K562 (cell line): ENCODE results near the gene ADD1. TPM values are rescaled to one million over a fixed set of nuclear protein-coding genes. Genes with fewer than 3 reads are reported as not detected.

Experiments used
- CBFA2T3 ChIP-seq: fragments of 450-650 bp; IDR thresholded peaks from 2 replicates; pipeline ENCODE4 v1.6.1; 2017
- FIP1L1 ChIP-seq: fragments of 200-400 bp; formaldehyde crosslinking; IDR thresholded peaks from 2 replicates; pipeline ENCODE4 v1.6.1; 2018; ENCODE audit warnings: mild to moderate bottlenecking, low read depth, low read length; ENCODE audit not compliant: poor library complexity, severe bottlenecking
- FOXM1 ChIP-seq, 2 experiments: fragments of 450-650 bp in 1 of 2; sonication (generic) in 1 of 2; formaldehyde crosslinking in 1 of 2; IDR thresholded peaks; 2 replicates each; pipeline versions ENCODE4 v1.6.1 to v1.9.0; 2017 to 2022; ENCODE audit warnings: low read depth in 2 of 2, mild to moderate bottlenecking in 2 of 2, missing genetic modification reagents in 1 of 2, moderate library complexity in 1 of 2
- HLTF ChIP-seq: fragments of 450-650 bp; IDR thresholded peaks from 2 replicates; pipeline ENCODE4 v1.6.1; 2016
- JUNB ChIP-seq: fragments of 450-650 bp; formaldehyde crosslinking; conservative IDR thresholded peaks from 2 replicates; pipeline ENCODE4 v1.4.0; 2020; ENCODE audit warnings: mild to moderate bottlenecking
- KHSRP ChIP-seq: fragments of 450-650 bp; IDR thresholded peaks from 2 replicates; pipeline ENCODE4 v1.6.1; 2017
- MAFG ChIP-seq: fragments of 450-650 bp; conservative IDR thresholded peaks from 2 replicates; pipeline ENCODE4 v1.6.1; 2016; ENCODE audit warnings: missing genetic modification characterization, missing compliant biosample characterization
- MED1 ChIP-seq: sonication (generic); formaldehyde crosslinking; IDR thresholded peaks from 2 replicates; pipeline ENCODE4 v1.8.1; 2023; ENCODE audit warnings: missing genetic modification reagents, borderline replicate concordance
- MYNN ChIP-seq, 2 experiments: sonication (generic); formaldehyde crosslinking in 1 of 2; IDR thresholded peaks; 2 replicates each; pipeline versions ENCODE4 v1.5.0 to v1.6.1; 2016 to 2020; ENCODE audit warnings: antibody characterized with exemption in 1 of 2, missing genetic modification reagents in 1 of 2
- NR2C2 ChIP-seq, 2 experiments: fragments of 200-800 bp in 1 of 2; sonication (Bioruptor generic) in 1 of 2; sonication (generic) in 1 of 2; formaldehyde crosslinking in 1 of 2; IDR thresholded peaks; 2 replicates each; pipeline versions ENCODE4 v1.6.1 to v1.8.0; 2016 to 2022; ENCODE audit warnings: mild to moderate bottlenecking in 1 of 2, missing compliant biosample characterization in 1 of 2, missing genetic modification characterization in 1 of 2, missing genetic modification reagents in 1 of 2
- PHF20 ChIP-seq: fragments of 450-650 bp; IDR thresholded peaks from 2 replicates; pipeline ENCODE4 v1.6.1; 2018; ENCODE audit not compliant: partially characterized antibody
- SMAD1 ChIP-seq: fragments of 150-350 bp; IDR thresholded peaks from 2 replicates; pipeline ENCODE4 v1.6.1; 2014; ENCODE audit warnings: low read length, low read depth; ENCODE audit not compliant: partially characterized antibody
- U2AF1 ChIP-seq: fragments of 200-400 bp; formaldehyde crosslinking; optimal IDR thresholded peaks from 2 replicates; pipeline ENCODE3; 2017; ENCODE audit warnings: mild to moderate bottlenecking, low read depth, low read length, moderate library complexity
- ZBTB17 ChIP-seq: fragments of 450-650 bp; formaldehyde crosslinking; IDR thresholded peaks from 2 replicates; pipeline ENCODE4 v1.4.0; 2020; ENCODE audit warnings: mild to moderate bottlenecking
- ZNF274 ChIP-seq: IDR thresholded peaks from 2 replicates; pipeline ENCODE4 v1.6.1; 2011; ENCODE audit warnings: low read depth, mild to moderate bottlenecking, low read length, moderate library complexity, borderline replicate concordance
- ZZZ3 ChIP-seq: fragments of 450-650 bp; IDR thresholded peaks from 2 replicates; pipeline ENCODE4 v1.6.1; 2016; ENCODE audit warnings: antibody characterized with exemption, mild to moderate bottlenecking, moderate library complexity
- polyA plus RNA-seq, 8 experiments: library from polyadenylated mRNA; depleted of rRNA in 4 of 8; stranded (reverse) in 5 of 8; unstranded in 3 of 8; fragments of >200 nt; fragmentation: Nextera tagmentation in 2 of 8; fragmentation: Illumina TruSeq in 1 of 8; extraction: Ambion mirVana in 2 of 8; extraction: Trizol in 1 of 8; gene quantifications; 2 replicates each; pipeline versions ENCODE4 v1.2.1 to v1.2.3, GENCODE V29; 2011 to 2014; ENCODE audit warnings: inconsistent platforms in 1 of 8, missing spikeins in 1 of 8
- total RNA-seq, 7 experiments: library from RNA; depleted of rRNA in 6 of 7; stranded (reverse); fragments of >200 nt in 6 of 7; fragmentation: Illumina TruSeq in 2 of 7; extraction: Trizol in 2 of 7; gene quantifications; 2 replicates each; pipeline versions ENCODE4 v1.2.1 to v1.2.3, GENCODE V29; 2011 to 2021; ENCODE audit warnings: low replicate concordance in 1 of 7
- TF ChIP-seq, protein P1 (sequence below): fragments of 200-800 bp; sonication (Bioruptor generic); IDR thresholded peaks from 2 replicates; pipeline ENCODE4 v1.6.1; 2017; ENCODE audit warnings: missing genetic modification characterization, missing compliant biosample characterization
- TF ChIP-seq, protein P2 (sequence below), 2 experiments: IDR thresholded peaks; 2 replicates each; pipeline ENCODE4 v1.6.1; 2011; ENCODE audit warnings: borderline replicate concordance in 1 of 2, control low read depth in 1 of 2, low read depth in 1 of 2, low read length in 1 of 2, mild to moderate bottlenecking in 1 of 2, mixed read lengths in 1 of 2, moderate library complexity in 1 of 2; ENCODE audit not compliant: insufficient read depth in 1 of 2, insufficient read length in 1 of 2, poor library complexity in 1 of 2, severe bottlenecking in 1 of 2; ENCODE audit errors: extremely low read depth in 1 of 2
- TF ChIP-seq, protein P3 (sequence below): fragments of 450-650 bp; IDR thresholded peaks from 2 replicates; pipeline ENCODE4 v1.7.1; 2018; ENCODE audit warnings: mild to moderate bottlenecking, low read depth; ENCODE audit not compliant: partially characterized antibody
- TF ChIP-seq, protein P4 (sequence below): fragments of 450-650 bp; IDR thresholded peaks from 2 replicates; pipeline ENCODE4 v1.6.1; 2014; ENCODE audit warnings: low read depth, mild to moderate bottlenecking, moderate library complexity, borderline replicate concordance

ADD1 gene
- total and polyA plus RNA-seq, 9 of the 15 experiments (the other 6 are each of a cell fraction or from before 2014, with no cell fraction given) = 17.5 to 153 (median 74.0) TPM

DNA sequence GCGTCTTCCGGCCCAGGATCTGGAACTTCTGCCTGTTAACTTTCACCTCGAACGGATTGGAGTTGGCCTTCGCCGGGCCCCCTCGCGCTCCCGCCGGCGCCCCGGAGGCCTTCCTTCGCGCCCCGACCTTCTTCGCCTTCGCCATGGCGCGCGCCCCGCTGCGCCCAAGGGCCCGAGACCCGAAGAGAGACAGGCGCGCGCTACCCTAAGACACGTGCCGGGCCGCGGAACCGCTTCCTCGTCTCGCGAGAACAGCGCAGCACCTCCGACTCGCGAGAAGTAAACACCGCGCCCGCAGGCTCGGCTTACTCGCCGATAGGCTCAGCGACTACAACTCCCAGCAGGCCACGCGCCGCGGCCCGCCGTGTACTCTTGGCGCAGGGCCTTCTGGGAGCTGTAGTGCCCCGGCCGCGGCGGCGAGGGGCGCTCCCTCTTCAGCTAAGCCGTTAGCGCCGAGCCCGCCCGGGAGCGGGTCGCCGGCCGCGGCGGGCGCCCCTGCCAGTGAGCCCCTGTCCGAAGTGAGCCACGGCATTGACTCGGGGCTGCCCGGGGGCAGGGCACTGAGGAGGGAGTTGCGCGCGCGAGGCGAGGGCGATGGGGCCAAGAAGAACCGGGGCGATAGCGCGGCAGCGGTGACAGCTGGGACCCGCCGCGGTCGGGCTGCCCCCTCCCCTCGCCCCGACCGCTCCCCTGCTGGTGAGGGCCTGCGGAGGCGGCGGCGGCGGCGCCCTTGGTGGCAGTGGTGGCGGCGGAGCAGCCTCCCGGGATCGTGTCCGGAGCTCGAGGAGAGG is 119.7 kb downstream of the ADD1 start, which contains the start of the genes GRK4 and NOP14 (continued):
- TF ChIP-seq, protein P1, sequence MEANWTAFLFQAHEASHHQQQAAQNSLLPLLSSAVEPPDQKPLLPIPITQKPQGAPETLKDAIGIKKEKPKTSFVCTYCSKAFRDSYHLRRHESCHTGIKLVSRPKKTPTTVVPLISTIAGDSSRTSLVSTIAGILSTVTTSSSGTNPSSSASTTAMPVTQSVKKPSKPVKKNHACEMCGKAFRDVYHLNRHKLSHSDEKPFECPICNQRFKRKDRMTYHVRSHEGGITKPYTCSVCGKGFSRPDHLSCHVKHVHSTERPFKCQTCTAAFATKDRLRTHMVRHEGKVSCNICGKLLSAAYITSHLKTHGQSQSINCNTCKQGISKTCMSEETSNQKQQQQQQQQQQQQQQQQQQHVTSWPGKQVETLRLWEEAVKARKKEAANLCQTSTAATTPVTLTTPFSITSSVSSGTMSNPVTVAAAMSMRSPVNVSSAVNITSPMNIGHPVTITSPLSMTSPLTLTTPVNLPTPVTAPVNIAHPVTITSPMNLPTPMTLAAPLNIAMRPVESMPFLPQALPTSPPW (CRISPR knock-in tag) = peak; percentile 82
- TF ChIP-seq, protein P2, sequence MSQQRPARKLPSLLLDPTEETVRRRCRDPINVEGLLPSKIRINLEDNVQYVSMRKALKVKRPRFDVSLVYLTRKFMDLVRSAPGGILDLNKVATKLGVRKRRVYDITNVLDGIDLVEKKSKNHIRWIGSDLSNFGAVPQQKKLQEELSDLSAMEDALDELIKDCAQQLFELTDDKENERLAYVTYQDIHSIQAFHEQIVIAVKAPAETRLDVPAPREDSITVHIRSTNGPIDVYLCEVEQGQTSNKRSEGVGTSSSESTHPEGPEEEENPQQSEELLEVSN (IDR thresholded peaks at IDR 0.05; ENCODE audit: borderline replicate concordance in 1 of 2, extremely low read depth in 1 of 2, insufficient read depth in 1 of 2, insufficient read length in 1 of 2, low read depth in 1 of 2, low read length in 1 of 2, poor library complexity in 1 of 2, severe bottlenecking in 1 of 2) = peak; percentile 98
- TF ChIP-seq MAFG (tag) = no peak
- no peak for TF ChIP-seq SMAD1
- TF ChIP-seq CBFA2T3 = no peak
- TF ChIP-seq ZZZ3 = no peak
- no peak for TF ChIP-seq KHSRP
- peak; percentile 64 for TF ChIP-seq PHF20
- no peak for TF ChIP-seq HLTF
- TF ChIP-seq U2AF1 = peak; percentile 89
- TF ChIP-seq ZBTB17 = no peak
- TF ChIP-seq FOXM1 (IDR thresholded peaks at IDR 0.05; ENCODE audit: low read depth) = no peak
- peak; percentile 50; the same call in 1 of the 2 replicates for TF ChIP-seq FOXM1 (CRISPR knock-in tag; IDR thresholded peaks at IDR 0.05; ENCODE audit: low read depth)
- TF ChIP-seq JUNB = no peak
- no peak; the same call in 1 of the 2 replicates for TF ChIP-seq NR2C2 (CRISPR knock-in tag; IDR thresholded peaks at IDR 0.05)
- TF ChIP-seq NR2C2 (tag; IDR thresholded peaks at IDR 0.05) = peak; percentile 97
- TF ChIP-seq, protein P3, sequence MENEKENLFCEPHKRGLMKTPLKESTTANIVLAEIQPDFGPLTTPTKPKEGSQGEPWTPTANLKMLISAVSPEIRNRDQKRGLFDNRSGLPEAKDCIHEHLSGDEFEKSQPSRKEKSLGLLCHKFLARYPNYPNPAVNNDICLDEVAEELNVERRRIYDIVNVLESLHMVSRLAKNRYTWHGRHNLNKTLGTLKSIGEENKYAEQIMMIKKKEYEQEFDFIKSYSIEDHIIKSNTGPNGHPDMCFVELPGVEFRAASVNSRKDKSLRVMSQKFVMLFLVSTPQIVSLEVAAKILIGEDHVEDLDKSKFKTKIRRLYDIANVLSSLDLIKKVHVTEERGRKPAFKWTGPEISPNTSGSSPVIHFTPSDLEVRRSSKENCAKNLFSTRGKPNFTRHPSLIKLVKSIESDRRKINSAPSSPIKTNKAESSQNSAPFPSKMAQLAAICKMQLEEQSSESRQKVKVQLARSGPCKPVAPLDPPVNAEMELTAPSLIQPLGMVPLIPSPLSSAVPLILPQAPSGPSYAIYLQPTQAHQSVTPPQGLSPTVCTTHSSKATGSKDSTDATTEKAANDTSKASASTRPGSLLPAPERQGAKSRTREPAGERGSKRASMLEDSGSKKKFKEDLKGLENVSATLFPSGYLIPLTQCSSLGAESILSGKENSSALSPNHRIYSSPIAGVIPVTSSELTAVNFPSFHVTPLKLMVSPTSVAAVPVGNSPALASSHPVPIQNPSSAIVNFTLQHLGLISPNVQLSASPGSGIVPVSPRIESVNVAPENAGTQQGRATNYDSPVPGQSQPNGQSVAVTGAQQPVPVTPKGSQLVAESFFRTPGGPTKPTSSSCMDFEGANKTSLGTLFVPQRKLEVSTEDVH = no peak
- TF ChIP-seq MYNN (IDR thresholded peaks at IDR 0.05) = peak; percentile 30; the same call in 1 of the 2 replicates
- no peak for TF ChIP-seq MYNN (CRISPR knock-in tag; IDR thresholded peaks at IDR 0.05)
- TF ChIP-seq MED1 (CRISPR knock-in tag) = no peak
- no peak; the same call in 1 of the 2 replicates for TF ChIP-seq ZNF274
- TF ChIP-seq, protein P4, sequence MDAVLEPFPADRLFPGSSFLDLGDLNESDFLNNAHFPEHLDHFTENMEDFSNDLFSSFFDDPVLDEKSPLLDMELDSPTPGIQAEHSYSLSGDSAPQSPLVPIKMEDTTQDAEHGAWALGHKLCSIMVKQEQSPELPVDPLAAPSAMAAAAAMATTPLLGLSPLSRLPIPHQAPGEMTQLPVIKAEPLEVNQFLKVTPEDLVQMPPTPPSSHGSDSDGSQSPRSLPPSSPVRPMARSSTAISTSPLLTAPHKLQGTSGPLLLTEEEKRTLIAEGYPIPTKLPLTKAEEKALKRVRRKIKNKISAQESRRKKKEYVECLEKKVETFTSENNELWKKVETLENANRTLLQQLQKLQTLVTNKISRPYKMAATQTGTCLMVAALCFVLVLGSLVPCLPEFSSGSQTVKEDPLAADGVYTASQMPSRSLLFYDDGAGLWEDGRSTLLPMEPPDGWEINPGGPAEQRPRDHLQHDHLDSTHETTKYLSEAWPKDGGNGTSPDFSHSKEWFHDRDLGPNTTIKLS = peak; percentile 98
- peak; percentile 26 for TF ChIP-seq FIP1L1
